ENCODE measurements around the gene NAT10.
"Not testable (repeated sequence)": the region's sequence is repeated elsewhere in the genome, so short reads cannot be mapped to it uniquely, and the experiment has no call there.

NAT10 gene

GRCh38 chr11:34166806-34167740, 61.6 kb downstream of the NAT10 start:
- no peak for DNase-seq (ENCODE audit: low read depth in 2 of 2, low spot score in 1 of 2)

- no peak for DNase-seq (ENCODE audit: low read depth in 2 of 2, low spot score in 1 of 2)
Measured at GRCh38 chr11:34167961-34168360, 62.5 kb downstream of the NAT10 start.

- DNase-seq (ENCODE audit: low read depth in 2 of 2, low spot score in 1 of 2) = no peak
Measured at GRCh38 chr11:34168642-34169420, 63.4 kb downstream of the NAT10 start.

- DNase-seq (ENCODE audit: low read depth in 2 of 2, low spot score in 1 of 2) = no peak
Measured at GRCh38 chr11:34169686-34170085, 64.3 kb downstream of the NAT10 start.

- DNase-seq (ENCODE audit: low read depth in 2 of 2, low spot score in 1 of 2) = no peak
Measured at GRCh38 chr11:34173050-34173449, 67.6 kb downstream of the NAT10 start.

- DNase-seq (ENCODE audit: low read depth in 2 of 2, low spot score in 1 of 2) = peak; percentile 58 to 59
Measured at GRCh38 chr11:34174412-34175041, 69.1 kb downstream of the NAT10 start.

GRCh38 chr11:34175284-34176019, 70.0 kb downstream of the NAT10 start:
- no peak for DNase-seq (ENCODE audit: low read depth in 2 of 2, low spot score in 1 of 2)

GRCh38 chr11:34176751-34177209, 71.4 kb downstream of the NAT10 start:
- no peak for DNase-seq (ENCODE audit: low read depth in 2 of 2, low spot score in 1 of 2)

GRCh38 chr11:34178209-34178821, 72.9 kb downstream of the NAT10 start:
- no peak for DNase-seq (ENCODE audit: low read depth in 2 of 2, low spot score in 1 of 2)

- DNase-seq (ENCODE audit: low read depth in 2 of 2, low spot score in 1 of 2) = no peak
Measured at GRCh38 chr11:34179026-34179675, 73.7 kb downstream of the NAT10 start.

- no peak for DNase-seq (ENCODE audit: low read depth in 2 of 2, low spot score in 1 of 2)
Measured at GRCh38 chr11:34180040-34180813, 74.8 kb downstream of the NAT10 start.

GRCh38 chr11:34180814-34181165, 75.4 kb downstream of the NAT10 start:
- not testable (repeated sequence) for DNase-seq (ENCODE audit: low read depth in 2 of 2, low spot score in 1 of 2)

- DNase-seq (ENCODE audit: low read depth in 2 of 2, low spot score in 1 of 2) = no peak
Measured at GRCh38 chr11:34181251-34181650, 75.8 kb downstream of the NAT10 start.

GRCh38 chr11:34181856-34182405, 76.5 kb downstream of the NAT10 start:
- no peak for DNase-seq (ENCODE audit: low read depth in 2 of 2, low spot score in 1 of 2)

GRCh38 chr11:34182425-34182824, 77.0 kb downstream of the NAT10 start:
- no peak for DNase-seq (ENCODE audit: low read depth in 2 of 2, low spot score in 1 of 2)

GRCh38 chr11:34182921-34183685, 77.7 kb downstream of the NAT10 start:
- DNase-seq (ENCODE audit: low read depth in 2 of 2, low spot score in 1 of 2) = no peak

GRCh38 chr11:34183848-34184391, 78.5 kb downstream of the NAT10 start:
- no peak for DNase-seq (ENCODE audit: low read depth in 2 of 2, low spot score in 1 of 2)

GRCh38 chr11:34184505-34185015, 79.1 kb downstream of the NAT10 start:
- DNase-seq (ENCODE audit: low read depth in 2 of 2, low spot score in 1 of 2) = no peak
